Measurements from ENCODE around the gene CIP2A.

Gene CIP2A

GRCh38 chr3:108555966-108556581 is 33.2 kb downstream of the CIP2A start:
- DNase-seq, result no peak

DNA sequence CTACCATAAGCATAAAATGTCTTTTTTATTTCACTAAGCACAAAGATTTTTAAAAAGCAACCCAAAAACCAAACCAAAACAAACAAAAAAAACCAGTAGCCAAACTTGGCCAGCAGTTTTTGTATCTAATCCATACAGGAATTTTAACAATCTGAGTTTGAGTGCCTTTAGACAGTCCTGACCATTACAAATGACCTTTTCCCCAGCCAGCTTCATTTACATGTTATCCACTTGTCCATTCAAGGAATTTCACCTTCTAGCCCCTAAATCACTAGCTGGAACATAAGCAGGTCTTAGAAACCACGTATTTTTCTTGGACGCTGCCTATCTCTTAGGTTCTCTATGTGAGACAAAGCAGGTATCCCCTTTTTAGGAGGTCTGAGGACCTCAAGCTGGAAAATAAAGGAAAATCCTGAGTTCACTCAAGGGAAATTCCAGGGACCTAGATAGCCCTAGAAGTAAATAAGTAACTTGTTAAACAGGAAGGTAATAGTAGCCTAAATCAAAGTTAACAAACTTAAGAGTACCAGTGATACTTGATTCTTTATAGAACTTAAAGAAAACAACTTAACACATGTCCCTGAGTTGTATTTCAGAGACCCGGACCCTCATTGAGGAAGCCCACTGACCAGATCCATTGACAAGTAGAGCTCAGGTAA is 34.2 kb downstream of the CIP2A start:
- DNase-seq, result no peak

DNA sequence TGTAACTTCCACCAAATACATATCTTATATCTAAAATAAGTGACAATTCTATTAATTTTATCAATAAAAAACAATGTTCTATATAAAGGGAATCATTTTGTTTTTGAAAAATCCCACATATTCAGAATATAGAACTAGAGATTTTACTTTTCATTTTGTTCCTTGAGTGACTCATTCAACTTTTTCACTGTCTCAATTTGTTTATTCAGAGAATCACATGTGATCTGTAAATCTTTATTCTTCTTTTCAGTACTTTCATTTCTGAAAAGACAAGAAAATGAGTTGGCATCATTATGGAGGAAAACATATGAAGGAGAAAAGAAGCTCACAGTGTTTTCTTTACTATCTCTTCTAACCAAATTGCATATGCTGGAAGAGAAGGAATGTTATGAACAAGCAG is 35.0 kb downstream of the CIP2A start:
- DNase-seq, result no peak

DNA sequence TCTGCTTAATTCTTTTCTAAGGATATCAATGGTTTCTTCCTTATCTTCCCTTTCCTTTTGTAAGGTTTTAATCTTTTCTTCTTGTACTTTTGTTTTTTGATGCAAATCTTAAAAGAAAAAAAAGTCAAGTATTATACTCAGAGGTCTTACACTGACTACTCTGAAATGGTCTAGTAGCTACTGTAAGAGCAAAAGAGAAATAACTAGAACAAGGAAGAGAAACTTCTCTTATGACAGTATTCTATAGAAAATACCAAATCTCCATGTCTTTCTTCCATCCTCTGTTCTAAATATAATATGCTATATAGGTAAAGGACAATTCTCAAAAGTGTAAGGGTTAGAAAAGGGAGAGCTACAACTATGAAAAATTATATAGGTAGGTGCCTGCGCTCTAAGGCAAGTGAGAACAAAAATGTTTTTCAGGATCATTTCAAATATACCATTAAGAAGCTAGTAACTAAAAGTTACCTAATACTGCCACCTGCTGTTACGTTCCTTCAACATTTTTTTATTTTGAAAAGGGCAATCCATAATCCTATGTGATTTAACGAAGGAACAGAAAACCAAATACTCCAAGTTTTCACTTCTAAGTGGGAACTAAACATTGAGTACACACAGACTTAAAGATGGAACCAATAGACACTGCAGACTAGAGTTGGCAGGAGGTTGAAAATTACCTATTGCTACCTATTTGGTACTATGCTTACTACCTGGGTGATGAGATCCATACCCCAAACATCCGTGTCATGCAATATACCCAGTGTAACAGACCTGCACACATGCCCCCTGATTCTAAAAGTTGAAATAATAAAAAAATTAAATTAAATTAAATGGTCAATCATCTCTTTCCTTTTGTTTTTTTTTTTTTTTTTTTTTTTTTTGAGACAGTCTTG is 36.7 kb downstream of the CIP2A start:
- DNase-seq, result peak; percentile 27

DNA sequence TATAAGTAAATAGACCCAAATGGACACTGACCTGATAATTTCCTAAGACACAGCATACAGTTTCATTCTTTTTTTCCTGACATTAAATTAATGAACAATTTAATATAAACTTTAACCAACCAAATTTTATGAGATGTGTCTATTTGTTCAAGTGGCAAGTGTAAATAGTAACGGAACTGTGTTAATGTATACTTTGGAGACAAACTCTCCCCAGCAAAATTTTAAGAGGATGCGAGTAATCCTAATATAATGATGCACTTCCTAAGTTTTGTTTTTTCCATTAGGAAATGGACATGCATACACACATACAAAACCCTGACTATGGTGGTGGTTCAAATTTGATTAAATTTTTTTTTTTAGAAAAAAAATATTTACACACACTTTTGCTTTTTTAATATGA is 40.4 kb downstream of the CIP2A start:
- DNase-seq, result no peak

GRCh38 chr3:108548304-108548703 is 40.9 kb downstream of the CIP2A start:
- no peak for DNase-seq

DNA sequence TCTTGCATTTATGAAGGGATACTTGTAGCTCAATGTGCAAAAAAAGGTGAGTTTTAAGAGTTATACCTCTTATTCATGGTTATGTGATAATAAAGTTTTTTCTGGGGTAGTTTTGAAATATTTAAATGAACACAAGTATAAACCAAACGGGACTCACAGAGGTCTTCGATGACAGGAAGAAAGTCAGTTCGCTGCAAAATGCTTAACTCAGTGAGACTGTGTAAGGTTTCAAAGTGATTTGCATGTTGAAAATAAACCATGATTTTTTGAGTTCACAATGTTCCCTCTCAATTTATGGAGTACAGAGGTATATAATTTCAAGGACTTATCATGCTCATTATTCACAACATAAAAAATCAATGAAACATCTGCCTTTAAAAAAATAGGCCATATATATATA is 42.5 kb downstream of the CIP2A start:
- no peak for DNase-seq

DNA sequence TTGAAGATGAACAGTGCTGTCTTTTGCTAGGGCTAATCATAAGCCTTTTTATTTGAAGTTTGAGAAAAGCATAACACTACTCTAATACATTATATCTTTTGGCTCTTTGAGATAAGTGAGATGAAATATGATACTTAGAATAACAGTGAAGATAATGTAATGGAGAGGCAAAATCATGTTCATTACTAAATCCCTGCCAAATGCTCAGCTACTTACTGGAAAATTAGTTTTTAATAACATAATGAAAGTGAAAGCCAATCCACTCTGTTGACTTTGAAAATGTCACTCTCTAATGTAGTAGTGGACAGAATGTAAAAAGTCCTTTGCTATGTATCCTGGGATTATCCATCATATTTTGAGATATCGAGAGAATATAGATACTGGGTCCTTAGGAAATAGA is 43.0 kb downstream of the CIP2A start:
- DNase-seq, result no peak

- no peak for DNase-seq
Measured at GRCh38 chr3:108538083-108538482, 51.2 kb downstream of the CIP2A start.

DNA sequence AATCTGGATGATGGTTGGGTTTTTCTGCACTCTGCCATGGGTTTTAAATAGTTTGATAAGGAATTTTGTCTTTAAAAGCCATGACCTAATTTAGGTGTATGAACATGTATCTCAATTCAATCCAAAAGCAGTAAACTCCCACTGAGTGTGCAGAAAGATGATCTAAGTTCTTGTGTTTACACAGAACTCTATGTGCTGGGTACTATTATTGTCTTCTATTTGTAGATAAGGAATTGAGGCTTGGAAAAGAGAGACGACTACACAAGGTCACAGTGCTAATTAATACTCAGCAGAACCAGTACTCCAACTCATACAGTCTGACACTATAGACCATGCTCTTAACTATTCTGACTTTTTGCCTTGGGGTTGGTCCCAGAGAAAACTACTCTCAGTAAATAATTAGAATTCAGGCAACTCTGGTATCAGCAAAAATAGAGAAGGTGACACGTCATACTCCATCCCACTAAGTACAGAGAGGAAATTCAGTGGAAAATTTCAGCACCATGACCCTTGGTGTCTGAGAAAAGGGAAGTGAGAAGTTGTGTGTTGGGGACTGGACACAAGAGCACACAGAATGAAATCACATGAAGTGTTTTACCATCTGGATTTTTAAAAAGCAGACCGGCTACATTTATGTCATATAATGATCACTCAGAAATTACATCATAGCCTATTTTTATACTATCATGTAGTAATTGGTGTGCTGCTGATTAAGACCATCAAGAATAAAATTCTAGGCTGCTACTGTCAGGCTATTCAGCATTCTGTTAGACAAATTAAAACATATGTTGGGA is 60.6 kb downstream of the CIP2A start:
- DNase-seq, result no peak

- no peak for DNase-seq
Measured at GRCh38 chr3:108527817-108528216, 61.4 kb downstream of the CIP2A start.

GRCh38 chr3:108527109-108527508 is 62.1 kb downstream of the CIP2A start:
- DNase-seq, result no peak

DNA sequence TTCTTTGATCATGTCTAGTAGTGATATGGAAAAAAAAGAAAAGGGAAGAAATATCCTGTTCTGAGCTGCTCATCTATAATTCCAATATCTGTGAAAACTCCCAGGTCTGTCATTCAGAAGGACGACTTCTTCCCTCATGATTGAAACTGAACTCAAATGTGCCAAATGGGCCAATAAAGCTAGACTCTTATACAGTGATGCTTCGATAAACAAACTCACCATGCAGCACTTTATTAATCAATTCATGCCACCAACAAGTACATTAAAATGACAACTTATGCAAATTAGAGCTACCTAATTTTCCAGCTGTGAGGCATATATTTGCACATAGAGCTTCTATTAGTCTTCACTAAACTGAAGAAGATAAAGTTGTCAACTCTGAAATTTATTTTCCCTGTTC is 63.3 kb downstream of the CIP2A start:
- DNase-seq, result no peak

GRCh38 chr3:108525256-108525655 is 64.0 kb downstream of the CIP2A start:
- DNase-seq, result no peak

- DNase-seq, result no peak
Measured at GRCh38 chr3:108524537-108524936, 64.7 kb downstream of the CIP2A start.

GRCh38 chr3:108518895-108519294 is 70.3 kb downstream of the CIP2A start:
- DNase-seq, result no peak

- DNase-seq, result no peak
Measured at GRCh38 chr3:108516881-108517280, 72.4 kb downstream of the CIP2A start.

DNA sequence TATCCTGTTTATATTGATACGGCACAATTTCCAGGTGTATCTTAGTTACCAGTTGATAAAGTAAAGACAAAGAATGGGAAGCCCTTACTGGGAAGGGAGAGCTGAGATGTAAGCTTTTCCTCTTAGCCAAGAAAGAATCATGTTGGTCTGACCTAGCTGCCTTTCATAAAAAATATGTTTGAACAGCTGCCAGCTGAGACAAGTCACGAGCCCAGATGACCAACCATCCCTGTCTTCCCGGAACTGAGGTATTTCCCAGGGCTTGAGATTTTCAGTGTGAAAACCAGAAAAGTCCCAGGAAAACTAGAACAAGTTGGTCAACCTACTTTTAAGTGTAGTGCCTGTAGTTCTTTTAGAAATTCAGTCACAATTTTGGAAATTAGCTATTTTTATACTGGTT is 75.3 kb downstream of the CIP2A start:
- no peak for DNase-seq

DNA sequence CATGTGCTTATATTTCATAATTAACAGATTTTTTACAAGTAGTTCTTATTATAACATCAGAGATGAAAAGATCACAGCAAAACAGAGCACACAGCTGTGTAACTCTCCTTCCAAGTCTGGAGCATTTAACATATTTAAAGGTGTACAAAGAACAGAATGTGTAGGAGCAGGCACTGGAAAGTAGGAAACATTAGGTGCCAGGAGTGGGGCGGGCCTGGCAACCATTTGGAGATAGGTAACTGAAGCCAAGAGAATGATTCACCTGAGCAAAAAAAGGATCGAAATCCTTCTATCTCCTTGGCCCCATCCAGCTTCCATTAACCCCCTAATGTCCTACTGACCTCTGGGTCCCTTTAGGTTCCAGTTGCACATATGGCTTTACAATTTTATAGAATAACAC is 76.6 kb downstream of the CIP2A start:
- no peak for DNase-seq

GRCh38 chr3:108511490-108511889 is 77.7 kb downstream of the CIP2A start:
- DNase-seq, result no peak

DNA sequence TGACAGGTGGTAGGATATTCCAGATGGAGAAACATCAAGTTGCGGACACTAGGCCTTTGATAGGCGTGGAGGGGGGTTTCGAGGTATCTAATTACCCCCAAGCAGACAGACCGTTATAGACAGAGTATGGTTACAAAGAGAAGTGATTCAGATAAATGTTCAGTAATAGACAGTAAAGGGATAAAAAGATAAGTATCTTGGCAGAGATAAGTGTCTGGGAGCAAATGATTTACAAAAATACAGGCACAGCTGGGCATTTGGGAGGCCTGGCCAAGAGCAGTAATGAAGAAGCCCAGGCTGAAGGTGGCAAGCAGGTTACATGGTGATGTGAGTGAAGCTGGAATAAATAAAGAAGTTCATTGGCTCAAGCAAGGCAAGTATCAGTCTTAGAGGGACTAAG is 78.2 kb downstream of the CIP2A start:
- no peak for DNase-seq

DNA sequence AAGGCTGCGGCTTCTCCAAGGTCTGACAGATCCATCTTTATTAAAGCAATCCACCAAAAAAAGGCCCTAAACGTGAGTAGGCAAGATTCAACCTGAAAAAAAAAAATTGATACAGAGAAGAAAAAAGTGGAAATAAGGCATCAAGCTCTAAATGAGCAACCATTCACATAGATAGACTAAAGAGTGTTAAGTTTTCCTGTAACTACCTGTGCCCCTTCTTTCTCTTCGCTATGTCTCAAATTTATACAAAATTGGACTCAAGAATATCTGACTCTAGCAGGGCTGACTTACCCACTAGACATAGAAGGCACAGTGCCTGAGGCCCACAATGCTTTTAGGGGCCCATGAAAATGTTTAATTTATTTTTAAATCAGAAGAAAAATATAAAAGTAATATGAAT is 78.7 kb downstream of the CIP2A start, which contains the start of gene MYH15:
TSS of gene MYH15 (minus strand) at position 101 of the 400 bp plus-strand sequence. CDS start at position 35, 66 bp downstream.
- DNase-seq, result no peak

DNA sequence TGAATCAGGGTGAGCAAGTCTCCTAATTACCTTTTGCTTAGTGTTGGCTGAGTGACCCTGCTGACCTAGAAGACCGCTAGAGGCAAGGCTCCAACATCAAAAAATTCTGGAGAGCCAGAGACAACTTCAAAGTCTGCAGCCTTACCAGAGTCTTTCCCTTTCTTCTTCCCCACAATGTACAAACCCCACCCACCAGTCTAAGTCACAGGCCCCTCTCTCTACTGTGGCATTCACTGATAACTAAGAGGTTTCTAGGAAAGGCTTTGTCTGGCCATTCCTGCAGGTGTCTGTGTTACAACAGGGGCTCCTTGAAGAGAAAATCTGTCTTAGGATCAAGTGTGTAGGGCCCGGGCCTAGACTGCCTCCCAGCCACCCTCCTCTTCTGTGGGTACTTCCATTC is 79.4 kb downstream of the CIP2A start:
- DNase-seq, result no peak
